Smooth muscle cell (in vitro differentiated cells): ENCODE measurements around the gene ACTR3C. TPM values are rescaled to one million over a fixed set of nuclear protein-coding genes. Genes with fewer than 3 reads are reported as not detected.

Experiments
- DNase-seq: peaks from one replicate; lab custom pipeline; 2025; ENCODE audit not compliant: unreplicated experiment; lab: John Stamatoyannopoulos, UW
- H2AFZ ChIP-seq: fragments of 200-600 bp; sonication (generic); 2 replicates; pipeline ENCODE4 v1.6.0; 2016; ENCODE audit warnings: antibody characterized with exemption, low read depth, mild to moderate bottlenecking
- H3F3A ChIP-seq: fragments of 200-600 bp; sonication (generic); 2 replicates; pipeline ENCODE4 v1.6.0; 2017; ENCODE audit warnings: antibody characterized with exemption, low read depth
- H3K27ac ChIP-seq: fragments of 200-600 bp; sonication (generic); 2 replicates; pipeline ENCODE4 v1.5.1; 2016; ENCODE audit warnings: low read depth, mild to moderate bottlenecking
- H3K27me3 ChIP-seq: fragments of 200-600 bp; sonication (generic); 2 replicates; pipeline ENCODE4 v1.6.1; 2016; ENCODE audit warnings: low read depth, mild to moderate bottlenecking
- H3K36me3 ChIP-seq: fragments of 200-600 bp; sonication (generic); 2 replicates; pipeline ENCODE4 v1.5.1; 2016; ENCODE audit warnings: low read depth
- H3K4me1 ChIP-seq: fragments of 200-600 bp; sonication (generic); 2 replicates; pipeline ENCODE4 v1.5.1; 2016; ENCODE audit warnings: low read depth
- H3K4me2 ChIP-seq: fragments of 200-600 bp; sonication (generic); 2 replicates; pipeline ENCODE4 v1.6.0; 2016; ENCODE audit warnings: mild to moderate bottlenecking
- H3K4me3 ChIP-seq: fragments of 200-600 bp; sonication (generic); 2 replicates; pipeline ENCODE4 v1.5.1; 2016; ENCODE audit warnings: mild to moderate bottlenecking
- H3K79me2 ChIP-seq: fragments of 200-600 bp; sonication (generic); 2 replicates; pipeline ENCODE4 v1.6.0; 2016; ENCODE audit warnings: low read depth, mild to moderate bottlenecking
- H3K9ac ChIP-seq: fragments of 200-600 bp; sonication (generic); 2 replicates; pipeline ENCODE4 v1.6.0; 2016; ENCODE audit warnings: low read depth
- H3K9me3 ChIP-seq: fragments of 200-600 bp; sonication (generic); replicated peaks from 2 replicates; pipeline ENCODE4 v1.5.1; 2016; ENCODE audit warnings: low read depth
- H4K20me1 ChIP-seq: fragments of 200-600 bp; sonication (generic); 2 replicates; pipeline ENCODE4 v1.6.0; 2016; ENCODE audit warnings: low read depth
- CTCF ChIP-seq: fragments of 200-600 bp; sonication (generic); IDR thresholded peaks from 2 replicates; pipeline ENCODE4 v1.5.1; 2017; ENCODE audit warnings: borderline replicate concordance, mild to moderate bottlenecking, antibody characterized with exemption; ENCODE audit not compliant: insufficient read depth, poor library complexity, severe bottlenecking
- WGBS: methylation state at CpG from one replicate; pipeline ENCODE4 v1.1.7; 2016; ENCODE audit warnings: low lambda C conversion rate; 5-methylcytosine and 5-hydroxymethylcytosine counted together
- polyA plus RNA-seq: library from polyadenylated mRNA; unstranded; fragments of >200 nt; fragmentation: Nextera tagmentation; extraction: Ambion mirVana; gene quantifications from 2 replicates; pipeline ENCODE4 v1.2.1, GENCODE V29; 2016
- total RNA-seq: library from RNA; depleted of rRNA; stranded (reverse); fragments of >200 nt; gene quantifications from 2 replicates; pipeline ENCODE4 v1.2.3, GENCODE V29; 2014

The ACTR3C gene
- total and polyA plus RNA-seq, 2 experiments from 2014 or later: 0.89 to 7.6 TPM

- DNase-seq: no peak
- H3K27me3 ChIP-seq: no peaks in the 10 kb centered on the region
- 61% methylated on average over 5 of the region's 5 CpGs for WGBS
- H3K79me2 ChIP-seq: no peaks in the 10 kb centered on the region
- no peak overlapping the region for H3K4me2 ChIP-seq
- H3K27ac ChIP-seq: no peak overlapping the region
- H3K9ac ChIP-seq: no peak overlapping the region
- no peaks in the 10 kb centered on the region for H3K9me3 ChIP-seq
- H4K20me1 ChIP-seq: no peaks in the 10 kb centered on the region
- TF ChIP-seq CTCF: no peak
- no peak overlapping the region for H2AFZ ChIP-seq
- peaks cover 8% of the 10 kb centered on the region for H3K4me1 ChIP-seq
- H3K4me3 ChIP-seq: no peak overlapping the region
- H3F3A ChIP-seq: no peaks in the 10 kb centered on the region
- H3K36me3 ChIP-seq: no peaks in the 10 kb centered on the region
Measured at GRCh38 chr7:150360363-150361058, 37.2 kb upstream of the ACTR3C start.

- H4K20me1 ChIP-seq: no peaks in the 10 kb centered on the region
- H3K79me2 ChIP-seq: no peaks in the 10 kb centered on the region
- H3K27ac ChIP-seq: no peak overlapping the region
- no peak overlapping the region for H3K4me3 ChIP-seq
- H3K27me3 ChIP-seq: no peaks in the 10 kb centered on the region
- no peaks in the 10 kb centered on the region for H3F3A ChIP-seq
- no peaks in the 10 kb centered on the region for H3K36me3 ChIP-seq
- no peak overlapping the region for H2AFZ ChIP-seq
- peaks cover 8% of the 10 kb centered on the region for H3K4me1 ChIP-seq
- no peak overlapping the region for H3K9ac ChIP-seq
- no peaks in the 10 kb centered on the region for H3K9me3 ChIP-seq
- DNase-seq: no peak
- 100% methylated on average over 1 of the region's 2 CpGs for WGBS
- no peak overlapping the region for H3K4me2 ChIP-seq
- TF ChIP-seq CTCF: no peak
Measured at GRCh38 chr7:150359622-150360362, 36.4 kb upstream of the ACTR3C start.

- H3K4me2 ChIP-seq: no peak overlapping the region
Measured at GRCh38 chr7:150358988-150359621, 35.8 kb upstream of the ACTR3C start.

More at GRCh38 chr7:150358988-150359621, 35.8 kb upstream of the ACTR3C start:
- WGBS: 91% methylated on average over 3 of the region's 4 CpGs
- Histone ChIP-seq H3K79me2 (no peaks in the 10 kb centered on the region), H4K20me1 (no peaks in the 10 kb centered on the region), H2AFZ (no peak overlapping the region), H3K27me3 (no peaks in the 10 kb centered on the region), H3K27ac (no peak overlapping the region), H3K4me3 (no peak overlapping the region), H3F3A (no peaks in the 10 kb centered on the region), H3K36me3 (no peaks in the 10 kb centered on the region), H3K4me1 (peaks cover 8% of the 10 kb centered on the region), H3K9ac (no peak overlapping the region), H3K9me3 (no peaks in the 10 kb centered on the region)
- no peak for DNase-seq
- TF ChIP-seq CTCF: no peak
